Activated T-cell treated with anti-CD3 and anti-CD28 coated beads for 1 hour (primary cell): ENCODE measurements around the gene TOMT.

Experiments used
- DNase-seq: peaks from one replicate; pipeline ENCODE4 v3.0.0-alpha.2; 2020; ENCODE audit warnings: low read depth

Gene TOMT

DNA sequence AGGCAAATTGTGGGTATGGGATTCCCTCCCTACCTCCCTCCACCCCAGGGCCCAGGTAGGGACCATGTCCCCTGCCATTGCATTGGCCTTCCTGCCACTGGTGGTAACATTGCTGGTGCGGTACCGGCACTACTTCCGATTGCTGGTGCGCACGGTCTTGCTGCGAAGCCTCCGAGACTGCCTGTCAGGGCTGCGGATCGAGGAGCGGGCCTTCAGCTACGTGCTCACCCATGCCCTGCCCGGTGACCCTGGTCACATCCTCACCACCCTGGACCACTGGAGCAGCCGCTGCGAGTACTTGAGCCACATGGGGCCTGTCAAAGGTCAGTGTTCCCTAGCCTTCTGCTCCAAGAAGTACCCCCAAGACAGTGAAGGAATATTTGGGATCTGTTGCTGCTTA lies at the start of gene TOMT:
Gene TOMT, plus strand, starts transcription at position 37 of the 400 bp plus-strand sequence. Its CDS starts 28 bp downstream, at position 65.
- DNase-seq, result no peak

- DNase-seq, result no peak
Measured at GRCh38 chr11:72058416-72059034, 47.2 kb upstream of the TOMT start.

GRCh38 chr11:72061739-72062396 lies 43.9 kb upstream of the TOMT start:
- no peak for DNase-seq

DNA sequence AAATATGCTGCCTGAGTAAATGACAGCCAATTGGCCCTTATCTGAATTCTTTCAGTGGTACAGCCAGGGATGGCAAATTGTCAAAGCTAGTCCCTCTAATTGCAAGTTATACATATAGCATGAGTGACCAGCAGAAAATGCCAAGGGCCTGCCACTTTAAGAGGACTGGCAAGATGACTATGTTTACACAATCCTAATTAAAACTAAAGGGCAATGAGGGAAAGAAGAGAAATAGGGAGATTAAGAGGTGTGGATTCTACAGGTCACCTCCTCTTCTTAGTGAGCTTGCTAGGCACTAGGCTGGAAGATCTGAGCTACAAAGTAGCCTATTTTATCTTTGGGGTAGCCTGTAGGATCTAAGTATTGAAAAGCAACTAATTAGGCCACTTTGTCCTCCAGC lies 38.9 kb upstream of the TOMT start:
- DNase-seq, result no peak

DNA sequence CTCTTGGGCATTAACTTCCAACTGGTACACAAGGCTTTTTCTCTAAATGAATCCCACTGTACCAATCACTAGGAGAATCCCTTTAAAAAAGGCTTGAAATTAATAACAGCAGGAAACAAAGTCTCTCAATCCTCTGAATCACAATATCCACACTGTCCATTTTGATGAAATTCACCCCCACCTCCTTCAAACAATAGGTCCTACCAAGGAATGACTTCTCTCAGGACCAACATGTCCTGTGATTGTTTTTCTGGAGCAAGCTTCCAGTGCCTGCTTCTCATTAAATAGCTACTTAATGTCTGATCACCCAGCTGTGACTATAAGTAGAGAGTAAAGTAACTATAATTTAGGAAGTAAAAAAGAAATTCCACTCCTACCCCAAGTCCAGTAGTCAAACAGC lies 38.5 kb upstream of the TOMT start:
- no peak for DNase-seq

DNA sequence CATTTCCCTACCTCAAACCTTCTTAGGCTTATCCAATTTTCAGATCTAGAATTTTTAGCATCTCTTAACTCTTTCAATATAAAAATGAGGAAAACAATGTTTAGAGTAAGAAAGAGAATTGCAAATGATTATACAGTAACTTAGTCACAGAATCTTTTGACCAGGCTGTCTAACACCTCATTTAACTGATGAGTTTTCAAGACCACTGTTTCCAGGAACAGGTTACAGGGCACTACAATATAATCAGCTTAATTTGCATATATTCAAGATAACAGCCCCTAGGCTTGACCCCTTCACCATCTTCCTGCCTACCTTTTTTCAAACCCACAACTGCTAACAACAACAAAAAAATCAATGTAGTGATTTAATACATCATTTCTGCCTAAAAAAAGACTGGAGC lies 38.0 kb upstream of the TOMT start:
- no peak for DNase-seq

- DNase-seq, result no peak
Measured at GRCh38 chr11:72069200-72069599, 36.5 kb upstream of the TOMT start.

GRCh38 chr11:72069787-72070251 lies 35.9 kb upstream of the TOMT start:
- no peak for DNase-seq

GRCh38 chr11:72070491-72070890 lies 35.2 kb upstream of the TOMT start:
- no peak for DNase-seq

DNA sequence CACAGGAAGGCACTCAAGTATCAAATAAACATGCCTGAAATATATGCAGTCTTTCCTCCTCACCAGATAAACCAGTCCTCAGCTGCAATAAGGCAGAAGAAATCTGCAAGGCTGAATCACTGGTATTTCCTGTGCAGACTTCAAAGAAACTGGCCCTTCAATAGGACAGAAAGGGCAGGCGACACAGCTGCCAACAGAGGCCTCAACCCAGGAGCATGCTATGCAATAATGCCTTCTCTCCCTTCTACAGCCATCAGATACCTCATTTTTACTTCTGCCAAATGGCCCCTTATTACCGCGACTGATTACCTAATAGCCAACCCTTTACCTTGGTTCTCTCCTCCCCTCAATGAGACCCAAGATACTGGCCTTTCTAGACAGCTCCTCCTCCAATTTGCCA lies 33.4 kb upstream of the TOMT start:
- DNase-seq, result no peak

- no peak for DNase-seq
Measured at GRCh38 chr11:72075109-72075508, 30.6 kb upstream of the TOMT start.

GRCh38 chr11:72075756-72076155 lies 30.0 kb upstream of the TOMT start:
- no peak for DNase-seq

- DNase-seq, result no peak
Measured at GRCh38 chr11:72078477-72078876, 27.2 kb upstream of the TOMT start.

DNA sequence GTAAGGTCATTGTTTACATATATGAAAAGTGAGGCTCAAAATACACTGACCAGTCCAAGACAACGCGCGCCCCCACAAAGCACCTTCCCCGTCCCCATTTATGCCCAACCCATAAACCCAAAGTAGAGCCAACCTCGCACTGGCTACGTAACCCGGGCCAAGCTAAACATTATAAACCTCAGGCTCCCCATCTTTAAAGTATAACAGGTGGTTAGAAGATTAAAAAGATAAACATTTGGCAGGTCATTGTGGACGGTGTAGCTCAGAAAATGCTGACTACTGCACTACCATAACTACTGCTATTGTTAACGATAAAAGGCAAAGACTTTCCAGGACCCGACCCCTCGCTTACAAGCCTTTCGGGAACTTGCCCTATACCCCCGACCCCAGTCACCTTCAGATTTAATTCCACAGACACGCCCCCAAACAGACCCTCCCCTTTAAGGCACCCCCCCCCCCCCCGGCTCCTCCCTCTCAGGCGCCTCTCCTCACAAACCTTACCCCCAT lies 25.9 kb upstream of the TOMT start:
- DNase-seq, result no peak

GRCh38 chr11:72080326-72081183 lies 25.2 kb upstream of the TOMT start, which contains the start of the genes LRRC51 and NUMA1:
Gene LRRC51, plus strand, starts transcription at chr11:72080850. Its CDS starts 8,234 bp downstream, at chr11:72089084.
Gene NUMA1, minus strand, starts transcription at chr11:72080542. Its CDS starts 44,599 bp downstream, at chr11:72035943.
- peak; percentile 95 for DNase-seq

DNA sequence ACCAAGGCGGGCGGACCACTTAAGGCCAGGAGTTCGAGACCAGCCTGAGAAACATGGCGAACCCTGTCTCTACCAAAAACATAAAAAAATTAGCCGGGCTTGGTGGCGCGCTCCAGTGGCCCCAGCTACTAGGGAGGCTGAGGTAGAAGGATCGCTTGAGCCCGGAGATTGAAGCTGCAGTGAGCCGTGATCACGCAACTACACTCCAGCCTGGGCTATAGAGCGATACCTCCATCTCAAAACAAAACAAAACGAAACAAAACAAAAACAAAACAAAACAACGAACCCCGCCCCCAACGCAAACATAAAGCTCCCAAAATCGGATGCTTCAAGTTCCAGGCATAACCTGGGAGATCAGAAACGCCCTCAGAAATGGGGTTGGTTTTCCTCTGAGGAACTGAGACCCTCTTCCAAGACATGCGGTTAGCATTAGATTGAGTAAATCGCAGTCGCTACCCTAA lies 24.5 kb upstream of the TOMT start:
- DNase-seq, result no peak

- DNase-seq, result no peak
Measured at GRCh38 chr11:72081821-72082453, 23.8 kb upstream of the TOMT start.

DNA sequence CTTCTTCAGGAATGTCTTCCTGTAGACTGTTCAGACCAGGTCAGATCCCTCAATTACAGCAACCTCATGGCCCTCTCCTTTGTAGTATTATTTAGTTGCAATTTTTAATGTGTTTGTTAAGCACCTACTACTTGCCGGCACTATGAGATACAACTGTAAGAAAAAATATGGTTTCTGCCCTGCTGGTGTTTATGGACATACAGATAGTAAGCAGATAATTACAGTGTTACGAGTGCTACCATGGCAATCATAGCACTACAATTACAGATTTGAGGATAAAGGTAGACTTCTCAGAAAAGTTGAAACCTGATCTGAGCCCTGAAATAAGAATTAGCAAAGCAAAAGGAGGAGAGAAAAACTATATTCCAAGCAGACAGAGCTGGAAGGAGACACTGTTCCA lies 22.3 kb upstream of the TOMT start:
- DNase-seq, result no peak

GRCh38 chr11:72084076-72084475 lies 21.6 kb upstream of the TOMT start:
- DNase-seq, result no peak

DNA sequence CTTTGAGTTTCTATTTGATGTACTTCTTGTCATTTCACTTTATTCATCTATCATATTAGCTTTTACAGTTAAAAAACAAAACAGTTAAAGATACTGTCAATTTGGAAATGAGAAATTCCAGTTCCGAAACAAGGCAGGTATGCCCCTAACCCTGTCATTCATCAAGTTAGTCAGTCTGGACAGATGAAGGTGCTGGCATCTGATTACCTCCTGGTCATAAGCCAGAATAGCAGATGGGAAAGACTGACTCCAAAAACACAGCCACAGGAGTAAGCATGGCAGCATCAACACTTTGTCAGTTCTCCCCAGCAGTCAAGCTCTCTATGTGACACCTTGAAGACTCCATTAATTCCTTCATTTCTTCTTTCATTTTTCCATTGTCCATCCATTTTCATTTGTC lies 20.8 kb upstream of the TOMT start:
- no peak for DNase-seq

GRCh38 chr11:72085621-72086351 lies 19.9 kb upstream of the TOMT start:
- DNase-seq, result no peak
